SK-N-SH (cell line): ENCODE data around the gene PADI2.

ENCODE experiments used
- CTCF ChIP-seq: fragments of 200-600 bp; sonication (generic); IDR thresholded peaks from 2 replicates; pipeline ENCODE4 v1.6.1; 2017; ENCODE audit warnings: antibody characterized with exemption, mild to moderate bottlenecking, moderate library complexity
- ELF1 ChIP-seq: IDR thresholded peaks from 2 replicates; pipeline ENCODE4 v1.4.0; 2012
- EP300 ChIP-seq, 2 experiments: IDR thresholded peaks; 2 replicates each; pipeline versions ENCODE4 v1.4.0 to v1.6.1; 2012; ENCODE audit warnings: borderline replicate concordance in 1 of 2, low read depth in 1 of 2, low read length in 1 of 2
- JUND ChIP-seq: IDR thresholded peaks from 2 replicates; pipeline ENCODE4 v1.4.0; 2012
- MXI1 ChIP-seq: IDR thresholded peaks from 2 replicates; pipeline ENCODE4 v1.6.1; 2012; ENCODE audit warnings: mild to moderate bottlenecking, low read depth, low read length, improper control_type of control experiment
- POLR2AphosphoS5 ChIP-seq: IDR thresholded peaks from 2 replicates; pipeline ENCODE4 v1.6.1; 2012; ENCODE audit warnings: low read depth, low read length
- RAD21 ChIP-seq: IDR thresholded peaks from 2 replicates; pipeline ENCODE4 v1.6.1; 2012; ENCODE audit warnings: mild to moderate bottlenecking, low read length
- SIN3A ChIP-seq: IDR thresholded peaks from 2 replicates; pipeline ENCODE4 v1.6.1; 2012; ENCODE audit warnings: low read depth, mild to moderate bottlenecking, low read length, moderate library complexity, borderline replicate concordance
- TAF1 ChIP-seq: IDR thresholded peaks from 2 replicates; pipeline ENCODE4 v1.6.1; 2012; ENCODE audit warnings: low read depth, mild to moderate bottlenecking, low read length, moderate library complexity, borderline replicate concordance
- TF ChIP-seq, protein P1 (sequence below): IDR thresholded peaks from 2 replicates; pipeline ENCODE4 v1.4.0; 2012; ENCODE audit warnings: low read depth

GRCh38 chr1:17116643-17117042, 2.6 kb downstream of the PADI2 start:
- no peak for TF ChIP-seq RAD21
- no peak for TF ChIP-seq POLR2AphosphoS5
- TF ChIP-seq CTCF, result no peak
- TF ChIP-seq SIN3A, result no peak
- TF ChIP-seq EP300 (IDR thresholded peaks at IDR 0.05; ENCODE audit: borderline replicate concordance in 1 of 2, low read depth in 1 of 2, low read length in 1 of 2), result no peak
- no peak for TF ChIP-seq JUND
- TF ChIP-seq, protein P1, sequence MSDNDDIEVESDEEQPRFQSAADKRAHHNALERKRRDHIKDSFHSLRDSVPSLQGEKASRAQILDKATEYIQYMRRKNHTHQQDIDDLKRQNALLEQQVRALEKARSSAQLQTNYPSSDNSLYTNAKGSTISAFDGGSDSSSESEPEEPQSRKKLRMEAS, result no peak
- no peak for TF ChIP-seq ELF1
- TF ChIP-seq MXI1, result no peak
- no peak for TF ChIP-seq TAF1
